HepG2 (cell line): ENCODE results near the gene RAPH1. TPM values are rescaled to one million over a fixed set of nuclear protein-coding genes. Genes with fewer than 3 reads are reported as not detected.

Experiments used
- HNF4A ChIP-seq: sonication (generic); formaldehyde crosslinking; IDR thresholded peaks from 2 replicates; pipeline ENCODE4 v1.4.0; 2020; ENCODE audit warnings: missing genetic modification reagents
- THRA ChIP-seq: sonication (generic); formaldehyde crosslinking; IDR thresholded peaks from 2 replicates; pipeline ENCODE4 v1.4.0; 2020; ENCODE audit warnings: missing genetic modification reagents, borderline replicate concordance
- ZNF512B ChIP-seq: sonication (generic); formaldehyde crosslinking; IDR thresholded peaks from 2 replicates; pipeline ENCODE4 v1.5.1; 2020; ENCODE audit warnings: missing genetic modification reagents, mild to moderate bottlenecking, borderline replicate concordance
- ZNF687 ChIP-seq: sonication (generic); formaldehyde crosslinking; IDR thresholded peaks from 2 replicates; pipeline ENCODE4 v1.5.1; 2020; ENCODE audit warnings: mild to moderate bottlenecking, missing genetic modification reagents, moderate library complexity
- ZNF782 ChIP-seq: sonication (generic); formaldehyde crosslinking; IDR thresholded peaks from 2 replicates; pipeline ENCODE4 v1.4.0; 2020; ENCODE audit warnings: missing genetic modification reagents, mild to moderate bottlenecking, borderline replicate concordance
- polyA plus RNA-seq, 8 experiments: library from polyadenylated mRNA; depleted of rRNA in 3 of 8; stranded (reverse) in 7 of 8; unstranded in 1 of 8; fragments of >200 nt; fragmentation: Illumina TruSeq in 4 of 8; extraction: Trizol in 4 of 8; gene quantifications; 2 replicates each; pipeline versions ENCODE4 v1.2.1 to v1.2.3, GENCODE V29; 2011 to 2016; ENCODE audit warnings: low read depth in 4 of 8, missing spikeins in 1 of 8, mixed read lengths in 1 of 8; ENCODE audit not compliant: insufficient read depth in 1 of 8
- total RNA-seq, 5 experiments: library from RNA; depleted of rRNA; stranded (reverse); fragments of >200 nt; fragmentation: Illumina TruSeq; extraction: Trizol; gene quantifications; 2 replicates each; pipeline ENCODE4 v1.2.3, GENCODE V29; 2016; ENCODE audit warnings: low read depth in 1 of 5

The RAPH1 gene
- total and polyA plus RNA-seq, 2 of the 13 experiments (the other 11 are each of a cell fraction or from before 2014, with no cell fraction given) = 5.3 to 6.7 TPM

GRCh38 chr2:203379156-203379555 lies 155.9 kb downstream of the RAPH1 start (continued):
- TF ChIP-seq ZNF687 (no peak), HNF4A (CRISPR knock-in tag) (peak; percentile 38; the same call in 1 of the 2 replicates), ZNF512B (CRISPR knock-in tag) (no peak), THRA (CRISPR knock-in tag) (no peak), ZNF782 (CRISPR knock-in tag) (no peak)
